ENCODE results near the gene DYRK1B.

DYRK1B gene

GRCh38 chr19:39848392-39848791, 14.4 kb upstream of the DYRK1B start:
- no peak overlapping the region for H2BK15ac ChIP-seq (ENCODE audit: low read depth, poor library complexity, severe bottlenecking)
- H2BK12ac ChIP-seq (ENCODE audit: low read length in 2 of 2) = no peak overlapping the region
- no peak overlapping the region for H3K9ac ChIP-seq (ENCODE audit: low read length)
- H4K91ac ChIP-seq (ENCODE audit: low read length) = no peak overlapping the region
- no peak overlapping the region for H2BK120ac ChIP-seq (ENCODE audit: low read depth, low read length)
- H3K4ac ChIP-seq (ENCODE audit: low read depth in 1 of 2, low read length in 2 of 2) = no peak overlapping the region
- H2BK5ac ChIP-seq (ENCODE audit: low read depth, low read length, poor library complexity, severe bottlenecking) = no peak overlapping the region
- H3K14ac ChIP-seq (ENCODE audit: low read length in 2 of 2) = no peak overlapping the region
- no peaks in the 10 kb centered on the region for H3K9me3 ChIP-seq (ENCODE audit: control insufficient read depth, low read length)
- H3K4me1 ChIP-seq (ENCODE audit: control insufficient read depth, insufficient read depth, low read depth, low read length) = peaks cover 12% of the 10 kb centered on the region
- no peak overlapping the region for H4K8ac ChIP-seq (ENCODE audit: low read length)
- no peak overlapping the region for H2AK5ac ChIP-seq (ENCODE audit: low read length, severe bottlenecking)
- peaks cover 0 to 5% of the 10 kb centered on the region in 2 experiments for H3K27me3 ChIP-seq (ENCODE audit: control insufficient read depth in 1 of 2, insufficient read depth in 1 of 2, low read length in 2 of 2)
- H3K18ac ChIP-seq (ENCODE audit: low read depth in 1 of 2, low read length in 2 of 2) = no peak overlapping the region
- no peaks in the 10 kb centered on the region for H3K36me3 ChIP-seq (ENCODE audit: control insufficient read depth in 1 of 2, insufficient read depth in 2 of 2, low read depth in 1 of 2, low read length in 2 of 2)
- H3K79me1 ChIP-seq (replicated peaks; ENCODE audit: low read length, poor library complexity, severe bottlenecking) = no peaks in the 10 kb centered on the region
- H3K4me2 ChIP-seq (ENCODE audit: low read length, poor library complexity, severe bottlenecking) = no peak overlapping the region
- H3K27ac ChIP-seq (ENCODE audit: low read length, poor library complexity, severe bottlenecking) = no peak overlapping the region
- DNase-seq = no peak
- no peak overlapping the region for H3K4me3 ChIP-seq (ENCODE audit: insufficient read depth in 1 of 2, low read depth in 1 of 2, low read length in 2 of 2)
- H3K23ac ChIP-seq (ENCODE audit: low read length in 2 of 2) = no peak overlapping the region
- WGBS = 97% methylated on average over 4 of the region's 4 CpGs
- no peak overlapping the region for H2AFZ ChIP-seq (ENCODE audit: low read depth, low read length)

- H3K4me1 ChIP-seq (ENCODE audit: control insufficient read depth, insufficient read depth, low read depth, low read length) = peaks cover 16% of the 10 kb centered on the region
- H4K8ac ChIP-seq (ENCODE audit: low read length) = no peak overlapping the region
- no peak overlapping the region for H2AFZ ChIP-seq (ENCODE audit: low read depth, low read length)
- no peak overlapping the region for H3K4me2 ChIP-seq (ENCODE audit: low read length, poor library complexity, severe bottlenecking)
- no peak overlapping the region for H2BK12ac ChIP-seq (ENCODE audit: low read length in 2 of 2)
- H3K14ac ChIP-seq (ENCODE audit: low read length in 2 of 2) = no peak overlapping the region
- H3K79me1 ChIP-seq (replicated peaks; ENCODE audit: low read length, poor library complexity, severe bottlenecking) = peaks cover 2% of the 10 kb centered on the region
- H4K91ac ChIP-seq (ENCODE audit: low read length) = no peak overlapping the region
- DNase-seq = no peak
- WGBS = 84% methylated on average over 6 of the region's 6 CpGs
- no peak overlapping the region for H2BK15ac ChIP-seq (ENCODE audit: low read depth, poor library complexity, severe bottlenecking)
- no peak overlapping the region for H3K9ac ChIP-seq (ENCODE audit: low read length)
- H3K23ac ChIP-seq (ENCODE audit: low read length in 2 of 2) = no peak overlapping the region
- no peak overlapping the region for H2BK5ac ChIP-seq (ENCODE audit: low read depth, low read length, poor library complexity, severe bottlenecking)
- H3K36me3 ChIP-seq (ENCODE audit: control insufficient read depth in 1 of 2, insufficient read depth in 2 of 2, low read depth in 1 of 2, low read length in 2 of 2) = no peaks in the 10 kb centered on the region
- no peak overlapping the region for H2BK120ac ChIP-seq (ENCODE audit: low read depth, low read length)
- no peak overlapping the region for H3K4me3 ChIP-seq (ENCODE audit: insufficient read depth in 1 of 2, low read depth in 1 of 2, low read length in 2 of 2)
- H3K27ac ChIP-seq (ENCODE audit: low read length, poor library complexity, severe bottlenecking) = no peak overlapping the region
- no peaks in the 10 kb centered on the region for H3K9me3 ChIP-seq (ENCODE audit: control insufficient read depth, low read length)
- H3K4ac ChIP-seq (ENCODE audit: low read depth in 1 of 2, low read length in 2 of 2) = no peak overlapping the region
- no peak overlapping the region for H2AK5ac ChIP-seq (ENCODE audit: low read length, severe bottlenecking)
- peaks cover 0 to 5% of the 10 kb centered on the region in 2 experiments for H3K27me3 ChIP-seq (ENCODE audit: control insufficient read depth in 1 of 2, insufficient read depth in 1 of 2, low read length in 2 of 2)
- no peak overlapping the region for H3K18ac ChIP-seq (ENCODE audit: low read depth in 1 of 2, low read length in 2 of 2)
These were observed 13.6 kb upstream of the DYRK1B start for GRCh38 chr19:39847525-39847924.

GRCh38 chr19:39846678-39847486, 12.9 kb upstream of the DYRK1B start:
- H3K23ac ChIP-seq (ENCODE audit: low read length in 2 of 2) = no peak overlapping the region
- peak overlapping the region; percentile 94 for H3K9ac ChIP-seq (ENCODE audit: low read length)
- peak overlapping the region; percentile 75 for H3K4me2 ChIP-seq (ENCODE audit: low read length, poor library complexity, severe bottlenecking)
- peak overlapping the region; percentile 95 for H4K8ac ChIP-seq (ENCODE audit: low read length)
- no peaks in the 10 kb centered on the region for H3K36me3 ChIP-seq (ENCODE audit: control insufficient read depth in 1 of 2, insufficient read depth in 2 of 2, low read depth in 1 of 2, low read length in 2 of 2)
- H2AFZ ChIP-seq (ENCODE audit: low read depth, low read length) = peak overlapping the region; percentile 36
- H3K9me3 ChIP-seq (ENCODE audit: control insufficient read depth, low read length) = no peaks in the 10 kb centered on the region
- H2BK15ac ChIP-seq (ENCODE audit: low read depth, poor library complexity, severe bottlenecking) = no peak overlapping the region
- peak overlapping the region; percentile 41 to 96 for H3K4me3 ChIP-seq (ENCODE audit: insufficient read depth in 1 of 2, low read depth in 1 of 2, low read length in 2 of 2)
- no peak overlapping the region for H2AK5ac ChIP-seq (ENCODE audit: low read length, severe bottlenecking)
- peaks cover 16% of the 10 kb centered on the region for H3K4me1 ChIP-seq (ENCODE audit: control insufficient read depth, insufficient read depth, low read depth, low read length)
- 52% methylated on average over 10 of the region's 12 CpGs for WGBS
- H2BK12ac ChIP-seq (ENCODE audit: low read length in 2 of 2) = no peak overlapping the region
- no peak overlapping the region for H2BK120ac ChIP-seq (ENCODE audit: low read depth, low read length)
- no peak for DNase-seq
- H3K27me3 ChIP-seq (ENCODE audit: control insufficient read depth in 1 of 2, insufficient read depth in 1 of 2, low read length in 2 of 2) = peaks cover 0 to 5% of the 10 kb centered on the region in 2 experiments
- H3K4ac ChIP-seq (ENCODE audit: low read depth in 1 of 2, low read length in 2 of 2) = peak overlapping the region; percentile 35 to 60
- H2BK5ac ChIP-seq (ENCODE audit: low read depth, low read length, poor library complexity, severe bottlenecking) = no peak overlapping the region
- peaks cover 2% of the 10 kb centered on the region for H3K79me1 ChIP-seq (replicated peaks; ENCODE audit: low read length, poor library complexity, severe bottlenecking)
- peak overlapping the region; percentile 53 for H4K91ac ChIP-seq (ENCODE audit: low read length)
- H3K27ac ChIP-seq (ENCODE audit: low read length, poor library complexity, severe bottlenecking) = peak overlapping the region; percentile 65
- H3K14ac ChIP-seq (ENCODE audit: low read length in 2 of 2) = peak overlapping the region in 1 of 2 experiments; percentile 38
- H3K18ac ChIP-seq (ENCODE audit: low read depth in 1 of 2, low read length in 2 of 2) = peak overlapping the region; percentile 61 to 92

GRCh38 chr19:39845933-39846677, 12.1 kb upstream of the DYRK1B start, which contains the start of gene FBL:
Gene FBL (minus strand): TSS chr19:39846379. CDS start chr19:39846300, 79 bp downstream.
- Histone ChIP-seq H2BK12ac (ENCODE audit: low read length in 2 of 2) (no peak within 1 kb of the TSS), H3K14ac (ENCODE audit: low read length in 2 of 2) (peak within 1 kb of the TSS in 1 of 2 experiments; percentile 38), H3K23ac (ENCODE audit: low read length in 2 of 2) (no peak within 1 kb of the TSS), H3K9ac (ENCODE audit: low read length) (peak within 1 kb of the TSS; percentile 94), H3K79me1 (replicated peaks; ENCODE audit: low read length, poor library complexity, severe bottlenecking) (peaks cover 2% of the 10 kb centered on the region), H2AFZ (ENCODE audit: low read depth, low read length) (peak within 1 kb of the TSS; percentile 73), H3K9me3 (ENCODE audit: control insufficient read depth, low read length) (no peaks in the 10 kb centered on the region), H3K18ac (ENCODE audit: low read depth in 1 of 2, low read length in 2 of 2) (peak within 1 kb of the TSS; percentile 61 to 92), H3K4ac (ENCODE audit: low read depth in 1 of 2, low read length in 2 of 2) (peak within 1 kb of the TSS; percentile 35 to 60), H2BK15ac (ENCODE audit: low read depth, poor library complexity, severe bottlenecking) (no peak within 1 kb of the TSS), H2BK120ac (ENCODE audit: low read depth, low read length) (no peak within 1 kb of the TSS), H3K27me3 (ENCODE audit: control insufficient read depth in 1 of 2, insufficient read depth in 1 of 2, low read length in 2 of 2) (peaks cover 0 to 5% of the 10 kb centered on the region in 2 experiments), H4K91ac (ENCODE audit: low read length) (peak within 1 kb of the TSS; percentile 53), H3K4me2 (ENCODE audit: low read length, poor library complexity, severe bottlenecking) (peak within 1 kb of the TSS; percentile 81), H3K4me3 (ENCODE audit: insufficient read depth in 1 of 2, low read depth in 1 of 2, low read length in 2 of 2) (peak within 1 kb of the TSS; percentile 77 to 96), H4K8ac (ENCODE audit: low read length) (peak within 1 kb of the TSS; percentile 95), H3K27ac (ENCODE audit: low read length, poor library complexity, severe bottlenecking) (peak within 1 kb of the TSS; percentile 65), H3K4me1 (ENCODE audit: control insufficient read depth, insufficient read depth, low read depth, low read length) (peaks cover 16% of the 10 kb centered on the region), H2BK5ac (ENCODE audit: low read depth, low read length, poor library complexity, severe bottlenecking) (no peak within 1 kb of the TSS), H2AK5ac (ENCODE audit: low read length, severe bottlenecking) (no peak within 1 kb of the TSS), H3K36me3 (ENCODE audit: control insufficient read depth in 1 of 2, insufficient read depth in 2 of 2, low read depth in 1 of 2, low read length in 2 of 2) (no peaks in the 10 kb centered on the region)
- DNase-seq = peak; percentile 89
- WGBS = under 1% methylated on average over 57 of the region's 57 CpGs
